Measurements from ENCODE around the gene BABAM2. TPM values are rescaled to one million over a fixed set of nuclear protein-coding genes. Genes with fewer than 3 reads are reported as not detected.

BABAM2 gene
- total and polyA plus RNA-seq, 2 experiments from 2014 or later, result 17.8 to 21.5 TPM

- Mint-ChIP-seq H3K4me1 (no peaks in the 10 kb centered on the region), H3K27ac (no peak overlapping the region), H3K9me3 (no peaks in the 10 kb centered on the region), H3K36me3 (ENCODE audit: low read depth) (no peaks in the 10 kb centered on the region), H3K4me3 (no peak overlapping the region), H3K27me3 (ENCODE audit: insufficient read depth, low read depth, poor library complexity) (no peaks in the 10 kb centered on the region)
- Histone ChIP-seq H3K4me2 (no peak overlapping the region), H3K36me3 (ENCODE audit: insufficient read depth) (no peaks in the 10 kb centered on the region), H4K20me1 (replicated peaks; ENCODE audit: insufficient read depth) (no peaks in the 10 kb centered on the region), H3K9me2 (ENCODE audit: insufficient read depth) (no peaks in the 10 kb centered on the region), H3K4me1 (ENCODE audit: insufficient read depth) (no peaks in the 10 kb centered on the region), H3K27ac (ENCODE audit: low read depth) (no peak overlapping the region), H2AFZ (no peak overlapping the region), H3F3A (replicated peaks; ENCODE audit: low read depth) (no peaks in the 10 kb centered on the region), H3K79me2 (replicated peaks; ENCODE audit: insufficient read depth) (no peaks in the 10 kb centered on the region), H3K27me3 (ENCODE audit: insufficient read depth) (no peaks in the 10 kb centered on the region), H3K4me3 (no peak overlapping the region)
- no peak for ATAC-seq
- no peak for DNase-seq (ENCODE audit: low spot score)
- no peak for TF ChIP-seq EZH2phosphoT487 (IDR thresholded peaks at IDR 0.05; ENCODE audit: unreplicated experiment)
Measured at GRCh38 chr2:28086611-28087010, 196.1 kb downstream of the BABAM2 start.

- Histone ChIP-seq H3K36me3 (ENCODE audit: insufficient read depth) (no peaks in the 10 kb centered on the region), H3K4me3 (no peak overlapping the region), H4K20me1 (replicated peaks; ENCODE audit: insufficient read depth) (no peaks in the 10 kb centered on the region), H3K27ac (ENCODE audit: low read depth) (no peak overlapping the region), H3F3A (replicated peaks; ENCODE audit: low read depth) (no peaks in the 10 kb centered on the region), H3K79me2 (replicated peaks; ENCODE audit: insufficient read depth) (no peaks in the 10 kb centered on the region), H2AFZ (no peak overlapping the region), H3K4me1 (ENCODE audit: insufficient read depth) (no peaks in the 10 kb centered on the region), H3K9me2 (ENCODE audit: insufficient read depth) (no peaks in the 10 kb centered on the region), H3K27me3 (ENCODE audit: insufficient read depth) (no peaks in the 10 kb centered on the region), H3K4me2 (no peak overlapping the region)
- Mint-ChIP-seq H3K27ac (no peak overlapping the region), H3K9me3 (no peaks in the 10 kb centered on the region), H3K4me3 (no peak overlapping the region), H3K4me1 (no peaks in the 10 kb centered on the region), H3K36me3 (ENCODE audit: low read depth) (no peaks in the 10 kb centered on the region), H3K27me3 (ENCODE audit: insufficient read depth, low read depth, poor library complexity) (no peaks in the 10 kb centered on the region)
- no peak for DNase-seq (ENCODE audit: low spot score)
- ATAC-seq, result no peak
- TF ChIP-seq, protein P1, sequence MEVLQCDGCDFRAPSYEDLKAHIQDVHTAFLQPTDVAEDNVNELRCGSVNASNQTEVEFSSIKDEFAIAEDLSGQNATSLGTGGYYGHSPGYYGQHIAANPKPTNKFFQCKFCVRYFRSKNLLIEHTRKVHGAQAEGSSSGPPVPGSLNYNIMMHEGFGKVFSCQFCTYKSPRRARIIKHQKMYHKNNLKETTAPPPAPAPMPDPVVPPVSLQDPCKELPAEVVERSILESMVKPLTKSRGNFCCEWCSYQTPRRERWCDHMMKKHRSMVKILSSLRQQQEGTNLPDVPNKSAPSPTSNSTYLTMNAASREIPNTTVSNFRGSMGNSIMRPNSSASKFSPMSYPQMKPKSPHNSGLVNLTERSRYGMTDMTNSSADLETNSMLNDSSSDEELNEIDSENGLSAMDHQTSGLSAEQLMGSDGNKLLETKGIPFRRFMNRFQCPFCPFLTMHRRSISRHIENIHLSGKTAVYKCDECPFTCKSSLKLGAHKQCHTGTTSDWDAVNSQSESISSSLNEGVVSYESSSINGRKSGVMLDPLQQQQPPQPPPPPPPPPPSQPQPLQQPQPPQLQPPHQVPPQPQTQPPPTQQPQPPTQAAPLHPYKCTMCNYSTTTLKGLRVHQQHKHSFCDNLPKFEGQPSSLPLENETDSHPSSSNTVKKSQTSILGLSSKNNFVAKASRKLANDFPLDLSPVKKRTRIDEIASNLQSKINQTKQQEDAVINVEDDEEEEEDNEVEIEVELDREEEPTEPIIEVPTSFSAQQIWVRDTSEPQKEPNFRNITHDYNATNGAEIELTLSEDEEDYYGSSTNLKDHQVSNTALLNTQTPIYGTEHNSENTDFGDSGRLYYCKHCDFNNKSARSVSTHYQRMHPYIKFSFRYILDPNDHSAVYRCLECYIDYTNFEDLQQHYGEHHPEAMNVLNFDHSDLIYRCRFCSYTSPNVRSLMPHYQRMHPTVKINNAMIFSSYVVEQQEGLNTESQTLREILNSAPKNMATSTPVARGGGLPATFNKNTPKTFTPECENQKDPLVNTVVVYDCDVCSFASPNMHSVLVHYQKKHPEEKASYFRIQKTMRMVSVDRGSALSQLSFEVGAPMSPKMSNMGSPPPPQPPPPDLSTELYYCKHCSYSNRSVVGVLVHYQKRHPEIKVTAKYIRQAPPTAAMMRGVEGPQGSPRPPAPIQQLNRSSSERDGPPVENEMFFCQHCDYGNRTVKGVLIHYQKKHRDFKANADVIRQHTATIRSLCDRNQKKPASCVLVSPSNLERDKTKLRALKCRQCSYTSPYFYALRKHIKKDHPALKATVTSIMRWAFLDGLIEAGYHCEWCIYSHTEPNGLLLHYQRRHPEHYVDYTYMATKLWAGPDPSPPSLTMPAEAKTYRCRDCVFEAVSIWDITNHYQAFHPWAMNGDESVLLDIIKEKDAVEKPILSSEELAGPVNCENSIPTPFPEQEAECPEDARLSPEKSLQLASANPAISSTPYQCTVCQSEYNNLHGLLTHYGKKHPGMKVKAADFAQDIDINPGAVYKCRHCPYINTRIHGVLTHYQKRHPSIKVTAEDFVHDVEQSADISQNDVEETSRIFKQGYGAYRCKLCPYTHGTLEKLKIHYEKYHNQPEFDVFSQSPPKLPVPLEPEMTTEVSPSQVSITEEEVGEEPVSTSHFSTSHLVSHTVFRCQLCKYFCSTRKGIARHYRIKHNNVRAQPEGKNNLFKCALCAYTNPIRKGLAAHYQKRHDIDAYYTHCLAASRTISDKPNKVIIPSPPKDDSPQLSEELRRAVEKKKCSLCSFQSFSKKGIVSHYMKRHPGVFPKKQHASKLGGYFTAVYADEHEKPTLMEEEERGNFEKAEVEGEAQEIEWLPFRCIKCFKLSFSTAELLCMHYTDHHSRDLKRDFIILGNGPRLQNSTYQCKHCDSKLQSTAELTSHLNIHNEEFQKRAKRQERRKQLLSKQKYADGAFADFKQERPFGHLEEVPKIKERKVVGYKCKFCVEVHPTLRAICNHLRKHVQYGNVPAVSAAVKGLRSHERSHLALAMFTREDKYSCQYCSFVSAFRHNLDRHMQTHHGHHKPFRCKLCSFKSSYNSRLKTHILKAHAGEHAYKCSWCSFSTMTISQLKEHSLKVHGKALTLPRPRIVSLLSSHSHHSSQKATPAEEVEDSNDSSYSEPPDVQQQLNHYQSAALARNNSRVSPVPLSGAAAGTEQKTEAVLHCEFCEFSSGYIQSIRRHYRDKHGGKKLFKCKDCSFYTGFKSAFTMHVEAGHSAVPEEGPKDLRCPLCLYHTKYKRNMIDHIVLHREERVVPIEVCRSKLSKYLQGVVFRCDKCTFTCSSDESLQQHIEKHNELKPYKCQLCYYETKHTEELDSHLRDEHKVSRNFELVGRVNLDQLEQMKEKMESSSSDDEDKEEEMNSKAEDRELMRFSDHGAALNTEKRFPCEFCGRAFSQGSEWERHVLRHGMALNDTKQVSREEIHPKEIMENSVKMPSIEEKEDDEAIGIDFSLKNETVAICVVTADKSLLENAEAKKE (CRISPR knock-in tag; IDR thresholded peaks at IDR 0.05), result no peak
- TF ChIP-seq ZNF114 (CRISPR knock-in tag; IDR thresholded peaks at IDR 0.05) (no peak), NANOG (IDR thresholded peaks at IDR 0.05; ENCODE audit: borderline replicate concordance) (no peak), CREB1 (CRISPR knock-in tag; IDR thresholded peaks at IDR 0.05; ENCODE audit: low read depth) (no peak), EZH2phosphoT487 (IDR thresholded peaks at IDR 0.05; ENCODE audit: unreplicated experiment) (no peak), JUNB (IDR thresholded peaks at IDR 0.05; ENCODE audit: unreplicated experiment) (no peak), EZH2 (IDR thresholded peaks at IDR 0.05; ENCODE audit: low read depth, unreplicated experiment) (no peak), STAT1 (IDR thresholded peaks at IDR 0.05; ENCODE audit: unreplicated experiment) (no peak), CTCF (conservative IDR thresholded peaks at IDR 0.05; ENCODE audit: low read depth in 2 of 2) (no peak), REST (IDR thresholded peaks at IDR 0.05; ENCODE audit: unreplicated experiment) (no peak), ZNF331 (CRISPR knock-in tag; IDR thresholded peaks at IDR 0.05; ENCODE audit: low read depth) (no peak), POLR2AphosphoS5 (IDR thresholded peaks at IDR 0.05; ENCODE audit: low read depth) (no peak)
Measured at GRCh38 chr2:28088970-28089369, 198.4 kb downstream of the BABAM2 start.
